Suprapubic skin (tissue), 4 donors: ENCODE data around the gene TGFBR2.

Source experiments
- CTCF ChIP-seq, 2 donors: fragments of 200-600 bp in 1 of 2; fragments of 450-650 bp in 1 of 2; sonication (generic) in 1 of 2; IDR thresholded peaks; one replicate each; pipeline ENCODE4 v1.5.1; 2016 to 2019; ENCODE audit warnings: antibody characterized with exemption in 2 of 2, mild to moderate bottlenecking in 1 of 2, moderate library complexity in 1 of 2
- POLR2A ChIP-seq, 2 donors: fragments of 450-650 bp; IDR thresholded peaks; one replicate each; pipeline ENCODE4 v1.6.1; 2017; ENCODE audit warnings: antibody characterized with exemption in 2 of 2, mild to moderate bottlenecking in 2 of 2, moderate library complexity in 2 of 2
- POLR2AphosphoS5 ChIP-seq, 3 donors: sonication (generic); formaldehyde crosslinking; IDR thresholded peaks; one replicate each; pipeline ENCODE4 v1.6.1; 2017; ENCODE audit warnings: antibody characterized with exemption in 3 of 3

DNA sequence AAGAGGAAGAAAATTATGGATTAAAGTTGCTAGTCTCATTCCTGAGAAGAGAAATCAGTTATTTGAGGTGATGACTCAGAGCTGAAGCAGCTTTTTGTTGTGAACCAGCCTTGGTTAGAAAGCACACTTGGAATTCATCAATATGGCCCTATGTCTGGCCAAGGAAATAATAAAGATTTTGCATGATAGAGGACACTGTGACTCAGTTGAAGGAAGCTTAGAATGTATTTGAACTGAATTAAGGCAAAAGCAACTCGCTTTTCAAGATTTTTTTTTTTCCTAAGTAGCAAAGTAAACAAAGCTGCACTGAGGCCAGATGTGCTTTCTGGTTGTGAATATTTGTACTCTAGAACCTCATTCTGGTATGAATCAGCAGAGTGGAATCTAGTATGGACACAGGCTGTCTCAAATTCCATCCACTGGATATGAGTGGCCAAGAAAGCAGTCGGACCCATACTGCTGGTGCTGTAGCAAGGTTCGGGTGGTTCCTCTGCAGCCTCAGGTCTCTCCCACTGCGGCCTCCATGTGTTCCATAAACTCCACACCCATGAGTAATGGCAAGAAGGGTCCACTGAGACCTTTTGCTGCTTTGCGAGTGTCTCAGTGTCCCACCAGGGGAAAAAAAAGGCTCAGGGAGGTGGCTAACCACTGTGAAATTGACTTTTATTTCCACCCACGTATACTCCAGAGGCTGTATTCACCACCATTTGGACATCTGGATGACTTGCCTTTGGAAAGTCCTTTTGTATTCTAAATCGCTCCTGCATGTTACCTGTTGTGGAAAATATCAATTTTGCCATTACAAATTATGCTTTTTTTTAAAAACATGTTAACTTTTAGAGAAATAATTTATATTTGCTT lies 53.1 kb downstream of the TGFBR2 start:
- TF ChIP-seq CTCF (IDR thresholded peaks at IDR 0.05), result no peak
- no peak for TF ChIP-seq POLR2AphosphoS5 (IDR thresholded peaks at IDR 0.05)
- no peak for TF ChIP-seq POLR2A (IDR thresholded peaks at IDR 0.05)
